Measurements from ENCODE around the gene TBX2. TPM values are rescaled to one million over a fixed set of nuclear protein-coding genes. Genes with fewer than 3 reads are reported as not detected.

The TBX2 gene
- total and polyA plus RNA-seq, 2 of the 13 experiments (the other 11 are each of a cell fraction or from before 2014, with no cell fraction given), result 2.8 to 15.3 TPM

DNA sequence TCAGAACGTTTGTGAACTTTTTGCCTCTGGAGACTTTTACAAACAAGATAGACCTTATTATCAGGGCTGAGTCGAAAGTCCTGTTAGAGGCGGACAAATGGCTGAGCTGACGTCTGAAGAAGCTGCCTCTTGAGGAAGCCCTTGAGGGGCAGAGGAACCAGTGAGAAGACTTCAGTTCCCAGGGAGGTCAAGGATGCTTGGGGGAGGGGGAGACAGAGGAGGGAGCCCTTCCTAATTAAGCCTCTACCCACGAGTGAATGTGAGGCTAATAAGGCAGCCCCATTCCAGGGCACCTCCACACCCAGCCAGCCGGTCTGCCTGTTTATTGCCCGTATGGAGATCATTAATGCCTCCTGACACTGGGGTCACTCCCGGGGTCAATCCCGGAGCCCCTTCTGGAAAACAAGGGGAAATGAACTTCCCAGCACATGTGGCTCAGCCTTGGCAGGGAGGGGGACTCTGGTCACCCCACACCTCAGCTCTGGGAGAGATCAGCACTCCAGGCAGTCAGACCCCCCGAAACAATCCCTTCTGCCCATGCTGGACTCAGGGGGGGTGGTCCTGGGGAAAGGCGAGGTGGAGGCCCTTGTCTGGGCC lies 43.3 kb downstream of the TBX2 start:
- H3K4me3 ChIP-seq (replicated peaks in 1 of 3; ENCODE audit: insufficient read depth in 1 of 3, low read depth in 2 of 3, low read length in 3 of 3), result no peak overlapping the region
- H3K79me2 ChIP-seq (ENCODE audit: insufficient read depth, low read length), result no peaks in the 10 kb centered on the region
- in situ Hi-C loops (cut with HindIII; ENCODE audit: extremely low pct_ligation_motif_present, low pct_unique_long_range_greater_than_20kb), result no loop called here
- intact Hi-C loops (cut with micrococcal nuclease; ENCODE audit: unreplicated experiment), result no loop called here
- peak overlapping the region; percentile 10 for H2AFZ ChIP-seq (ENCODE audit: low read length)
- POLR2A ChIA-PET, result interaction anchor here (1.4 kb wide), 1 partner anchor 16 kb away, joined by 5 read pairs; no protein-coding TSS in a partner anchor
- H3K9me3 ChIP-seq (ENCODE audit: low read length), result no peaks in the 10 kb centered on the region; the same call in 1 of the 2 replicates
- no peaks in the 10 kb centered on the region for H4K20me1 ChIP-seq (ENCODE audit: insufficient read depth, low read length)
- peak; percentile 70 for FAIRE-seq
- DNase-seq (ENCODE audit: low spot score), result no peak
- TF ChIP-seq SALL2 (CRISPR knock-in tag; IDR thresholded peaks at IDR 0.05), result no peak
- TF ChIP-seq, protein P1, sequence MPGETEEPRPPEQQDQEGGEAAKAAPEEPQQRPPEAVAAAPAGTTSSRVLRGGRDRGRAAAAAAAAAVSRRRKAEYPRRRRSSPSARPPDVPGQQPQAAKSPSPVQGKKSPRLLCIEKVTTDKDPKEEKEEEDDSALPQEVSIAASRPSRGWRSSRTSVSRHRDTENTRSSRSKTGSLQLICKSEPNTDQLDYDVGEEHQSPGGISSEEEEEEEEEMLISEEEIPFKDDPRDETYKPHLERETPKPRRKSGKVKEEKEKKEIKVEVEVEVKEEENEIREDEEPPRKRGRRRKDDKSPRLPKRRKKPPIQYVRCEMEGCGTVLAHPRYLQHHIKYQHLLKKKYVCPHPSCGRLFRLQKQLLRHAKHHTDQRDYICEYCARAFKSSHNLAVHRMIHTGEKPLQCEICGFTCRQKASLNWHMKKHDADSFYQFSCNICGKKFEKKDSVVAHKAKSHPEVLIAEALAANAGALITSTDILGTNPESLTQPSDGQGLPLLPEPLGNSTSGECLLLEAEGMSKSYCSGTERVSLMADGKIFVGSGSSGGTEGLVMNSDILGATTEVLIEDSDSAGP (CRISPR knock-in tag; IDR thresholded peaks at IDR 0.05; ENCODE audit: borderline replicate concordance), result peak; percentile 7; the same call in 1 of the 2 replicates
- TF ChIP-seq HNF4G (IDR thresholded peaks at IDR 0.05; ENCODE audit: borderline replicate concordance, low read depth, low read length), result 0 out of 2 replicates have a peak, but pooled peaks have one; percentile 17
- TF ChIP-seq HNF4G (CRISPR knock-in tag; IDR thresholded peaks at IDR 0.05; ENCODE audit: borderline replicate concordance, low read depth), result no peak
- TF ChIP-seq YY1 (IDR thresholded peaks at IDR 0.05; ENCODE audit: insufficient read depth, insufficient replicate concordance, low read depth, low read length), result no peak
- no peak for TF ChIP-seq ZNF773 (CRISPR knock-in tag; IDR thresholded peaks at IDR 0.05; ENCODE audit: borderline replicate concordance)
- no peak for TF ChIP-seq SETDB1 (CRISPR knock-in tag; IDR thresholded peaks at IDR 0.05; ENCODE audit: borderline replicate concordance)
- TF ChIP-seq, protein P2, sequence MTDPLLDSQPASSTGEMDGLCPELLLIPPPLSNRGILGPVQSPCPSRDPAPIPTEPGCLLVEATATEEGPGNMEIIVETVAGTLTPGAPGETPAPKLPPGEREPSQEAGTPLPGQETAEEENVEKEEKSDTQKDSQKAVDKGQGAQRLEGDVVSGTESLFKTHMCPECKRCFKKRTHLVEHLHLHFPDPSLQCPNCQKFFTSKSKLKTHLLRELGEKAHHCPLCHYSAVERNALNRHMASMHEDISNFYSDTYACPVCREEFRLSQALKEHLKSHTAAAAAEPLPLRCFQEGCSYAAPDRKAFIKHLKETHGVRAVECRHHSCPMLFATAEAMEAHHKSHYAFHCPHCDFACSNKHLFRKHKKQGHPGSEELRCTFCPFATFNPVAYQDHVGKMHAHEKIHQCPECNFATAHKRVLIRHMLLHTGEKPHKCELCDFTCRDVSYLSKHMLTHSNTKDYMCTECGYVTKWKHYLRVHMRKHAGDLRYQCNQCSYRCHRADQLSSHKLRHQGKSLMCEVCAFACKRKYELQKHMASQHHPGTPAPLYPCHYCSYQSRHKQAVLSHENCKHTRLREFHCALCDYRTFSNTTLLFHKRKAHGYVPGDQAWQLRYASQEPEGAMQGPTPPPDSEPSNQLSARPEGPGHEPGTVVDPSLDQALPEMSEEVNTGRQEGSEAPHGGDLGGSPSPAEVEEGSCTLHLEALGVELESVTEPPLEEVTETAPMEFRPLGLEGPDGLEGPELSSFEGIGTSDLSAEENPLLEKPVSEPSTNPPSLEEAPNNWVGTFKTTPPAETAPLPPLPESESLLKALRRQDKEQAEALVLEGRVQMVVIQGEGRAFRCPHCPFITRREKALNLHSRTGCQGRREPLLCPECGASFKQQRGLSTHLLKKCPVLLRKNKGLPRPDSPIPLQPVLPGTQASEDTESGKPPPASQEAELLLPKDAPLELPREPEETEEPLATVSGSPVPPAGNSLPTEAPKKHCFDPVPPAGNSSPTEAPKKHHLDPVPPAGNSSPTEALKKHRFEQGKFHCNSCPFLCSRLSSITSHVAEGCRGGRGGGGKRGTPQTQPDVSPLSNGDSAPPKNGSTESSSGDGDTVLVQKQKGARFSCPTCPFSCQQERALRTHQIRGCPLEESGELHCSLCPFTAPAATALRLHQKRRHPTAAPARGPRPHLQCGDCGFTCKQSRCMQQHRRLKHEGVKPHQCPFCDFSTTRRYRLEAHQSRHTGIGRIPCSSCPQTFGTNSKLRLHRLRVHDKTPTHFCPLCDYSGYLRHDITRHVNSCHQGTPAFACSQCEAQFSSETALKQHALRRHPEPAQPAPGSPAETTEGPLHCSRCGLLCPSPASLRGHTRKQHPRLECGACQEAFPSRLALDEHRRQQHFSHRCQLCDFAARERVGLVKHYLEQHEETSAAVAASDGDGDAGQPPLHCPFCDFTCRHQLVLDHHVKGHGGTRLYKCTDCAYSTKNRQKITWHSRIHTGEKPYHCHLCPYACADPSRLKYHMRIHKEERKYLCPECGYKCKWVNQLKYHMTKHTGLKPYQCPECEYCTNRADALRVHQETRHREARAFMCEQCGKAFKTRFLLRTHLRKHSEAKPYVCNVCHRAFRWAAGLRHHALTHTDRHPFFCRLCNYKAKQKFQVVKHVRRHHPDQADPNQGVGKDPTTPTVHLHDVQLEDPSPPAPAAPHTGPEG (CRISPR knock-in tag; IDR thresholded peaks at IDR 0.05), result no peak
- TF ChIP-seq, protein P3, sequence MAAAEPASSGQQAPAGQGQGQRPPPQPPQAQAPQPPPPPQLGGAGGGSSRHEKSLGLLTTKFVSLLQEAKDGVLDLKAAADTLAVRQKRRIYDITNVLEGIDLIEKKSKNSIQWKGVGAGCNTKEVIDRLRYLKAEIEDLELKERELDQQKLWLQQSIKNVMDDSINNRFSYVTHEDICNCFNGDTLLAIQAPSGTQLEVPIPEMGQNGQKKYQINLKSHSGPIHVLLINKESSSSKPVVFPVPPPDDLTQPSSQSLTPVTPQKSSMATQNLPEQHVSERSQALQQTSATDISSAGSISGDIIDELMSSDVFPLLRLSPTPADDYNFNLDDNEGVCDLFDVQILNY (CRISPR knock-in tag; conservative IDR thresholded peaks at IDR 0.05), result no peak
- 0 out of 2 replicates have a peak, but pooled peaks have one; percentile 39 for TF ChIP-seq ZNF567 (CRISPR knock-in tag; IDR thresholded peaks at IDR 0.05; ENCODE audit: borderline replicate concordance)
- WGBS (ENCODE audit: low lambda C conversion rate), result 42% methylated on average over 10 of the region's 11 CpGs
- H3K27me3 ChIP-seq (ENCODE audit: control insufficient read depth in 1 of 2, insufficient read depth in 2 of 2, low read length in 2 of 2), result no peaks in the 10 kb centered on the region
- peak overlapping the region; percentile 47 for H3K4me2 ChIP-seq (ENCODE audit: low read depth, low read length)
- no peak overlapping the region for H3K27ac ChIP-seq (ENCODE audit: extremely low read length, insufficient read depth, low read length)
- CTCF ChIA-PET (ENCODE audit: low intra/inter-chr PET ratio, low total read pairs), result no interaction called here
- BruUV-seq (replicated peaks), result no TSS peak
- no peaks in the 10 kb centered on the region for H3K36me3 ChIP-seq (replicated peaks in 1 of 2; ENCODE audit: control insufficient read depth in 1 of 2, insufficient read depth in 2 of 2, low read length in 2 of 2)
- peak; percentile 45 for ATAC-seq
- no peak overlapping the region for H3K9ac ChIP-seq (ENCODE audit: insufficient read depth, low read depth, low read length)
- peaks cover 15% of the 10 kb centered on the region for H3K4me1 ChIP-seq (ENCODE audit: insufficient read depth, low read length)
